NB4 (cell line): ENCODE measurements around the gene ZNF480.

Experiments
- POLR2A ChIP-seq: IDR thresholded peaks from 2 replicates; pipeline ENCODE4 v1.6.1; 2011; ENCODE audit warnings: mild to moderate bottlenecking; ENCODE audit not compliant: insufficient read length; ENCODE audit errors: extremely low read depth
- TF ChIP-seq, protein P1 (sequence below): IDR thresholded peaks from one replicate; pipeline ENCODE4 v1.5.1; 2012; ENCODE audit warnings: low read depth, low read length
- TF ChIP-seq, protein P2 (sequence below): IDR thresholded peaks from 2 replicates; pipeline ENCODE4 v1.6.1; 2011; ENCODE audit warnings: low read depth, low read length

DNA sequence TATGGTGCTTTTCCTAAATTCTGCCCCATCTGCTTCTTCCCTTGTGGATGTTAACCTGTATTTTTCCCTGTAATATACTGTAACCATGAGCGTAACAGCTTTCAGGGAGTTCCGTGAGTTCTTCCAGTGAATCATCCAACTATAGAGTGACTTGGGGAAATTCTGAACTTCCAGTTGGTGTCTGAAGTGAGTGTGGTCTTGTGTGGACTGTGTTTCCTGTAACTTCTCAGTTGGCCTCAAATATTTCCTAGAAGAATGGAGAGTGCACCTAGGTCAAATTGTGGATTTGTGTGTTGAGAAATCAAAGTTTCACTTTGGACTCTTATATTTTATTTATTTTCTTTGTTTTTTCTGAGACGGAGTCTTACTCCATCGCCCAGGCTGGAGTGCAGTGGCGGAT lies 38.5 kb upstream of the ZNF480 start:
- TF ChIP-seq, protein P1, sequence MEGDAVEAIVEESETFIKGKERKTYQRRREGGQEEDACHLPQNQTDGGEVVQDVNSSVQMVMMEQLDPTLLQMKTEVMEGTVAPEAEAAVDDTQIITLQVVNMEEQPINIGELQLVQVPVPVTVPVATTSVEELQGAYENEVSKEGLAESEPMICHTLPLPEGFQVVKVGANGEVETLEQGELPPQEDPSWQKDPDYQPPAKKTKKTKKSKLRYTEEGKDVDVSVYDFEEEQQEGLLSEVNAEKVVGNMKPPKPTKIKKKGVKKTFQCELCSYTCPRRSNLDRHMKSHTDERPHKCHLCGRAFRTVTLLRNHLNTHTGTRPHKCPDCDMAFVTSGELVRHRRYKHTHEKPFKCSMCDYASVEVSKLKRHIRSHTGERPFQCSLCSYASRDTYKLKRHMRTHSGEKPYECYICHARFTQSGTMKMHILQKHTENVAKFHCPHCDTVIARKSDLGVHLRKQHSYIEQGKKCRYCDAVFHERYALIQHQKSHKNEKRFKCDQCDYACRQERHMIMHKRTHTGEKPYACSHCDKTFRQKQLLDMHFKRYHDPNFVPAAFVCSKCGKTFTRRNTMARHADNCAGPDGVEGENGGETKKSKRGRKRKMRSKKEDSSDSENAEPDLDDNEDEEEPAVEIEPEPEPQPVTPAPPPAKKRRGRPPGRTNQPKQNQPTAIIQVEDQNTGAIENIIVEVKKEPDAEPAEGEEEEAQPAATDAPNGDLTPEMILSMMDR: no peak
- TF ChIP-seq POLR2A: no peak
- TF ChIP-seq, protein P2, sequence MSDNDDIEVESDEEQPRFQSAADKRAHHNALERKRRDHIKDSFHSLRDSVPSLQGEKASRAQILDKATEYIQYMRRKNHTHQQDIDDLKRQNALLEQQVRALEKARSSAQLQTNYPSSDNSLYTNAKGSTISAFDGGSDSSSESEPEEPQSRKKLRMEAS: no peak
